Lung (tissue), 12 donors: ENCODE results near the gene FSTL5. TPM values are rescaled to one million over a fixed set of nuclear protein-coding genes. Genes with fewer than 3 reads are reported as not detected.

Experiments used
- ATAC-seq: fragments of 200-7000 bp; cut with Tn5 transposase; one replicate; pipeline ENCODE4 v1.9.1; 2020; ENCODE audit warnings: moderate number of reproducible peaks; ENCODE audit not compliant: insufficient read depth, low FRiP score
- DNase-seq, 3 donors: peaks; one replicate each; pipeline ENCODE4 v3.0.0-alpha.2; 2013 to 2017
- H3K27ac ChIP-seq, 2 donors: one replicate each; pipeline ENCODE4 v1.5.1; 2013; ENCODE audit warnings: mild to moderate bottlenecking in 2 of 2, moderate library complexity in 2 of 2, control low read depth in 1 of 2, inconsistent platforms in 1 of 2, low read depth in 1 of 2, low read length in 1 of 2
- H3K27me3 ChIP-seq, 3 donors: one replicate each; pipeline ENCODE4 v1.5.1; 2013; ENCODE audit warnings: low read length in 2 of 3; ENCODE audit not compliant: control insufficient read depth in 3 of 3, insufficient read depth in 3 of 3
- H3K36me3 ChIP-seq, 4 donors: one replicate each; pipeline ENCODE4 v1.5.1; 2013; ENCODE audit warnings: low read length in 4 of 4, mild to moderate bottlenecking in 1 of 4, moderate library complexity in 1 of 4; ENCODE audit not compliant: control insufficient read depth in 4 of 4, insufficient read depth in 4 of 4
- H3K4me1 ChIP-seq, 5 donors: one replicate each; pipeline ENCODE4 v1.5.1; 2013; ENCODE audit warnings: low read length in 5 of 5, mild to moderate bottlenecking in 2 of 5, moderate library complexity in 1 of 5; ENCODE audit not compliant: control insufficient read depth in 5 of 5, insufficient read depth in 5 of 5
- H3K4me3 ChIP-seq: one replicate; pipeline ENCODE4 v1.5.1; 2013; ENCODE audit warnings: mild to moderate bottlenecking, control low read depth, moderate library complexity
- H3K9ac ChIP-seq, 2 donors: one replicate each; pipeline ENCODE4 v1.5.1; 2013; ENCODE audit warnings: low read length in 2 of 2, control low read depth in 1 of 2; ENCODE audit not compliant: insufficient read depth in 1 of 2
- H3K9me3 ChIP-seq, 4 donors: one replicate each; pipeline ENCODE4 v1.5.1; 2013; ENCODE audit warnings: low read length in 3 of 4, mild to moderate bottlenecking in 1 of 4, moderate library complexity in 1 of 4; ENCODE audit not compliant: control insufficient read depth in 4 of 4, insufficient read depth in 3 of 4
- CTCF ChIP-seq: IDR thresholded peaks from 2 replicates; pipeline ENCODE4 v1.5.1; 2012; ENCODE audit warnings: mild to moderate bottlenecking; ENCODE audit errors: control extremely low read depth, extremely low read depth
- WGBS, 2 donors: extraction: QIAGEN DNeasy Blood & Tissue Kit; methylation state at CpG; one replicate each; pipeline ENCODE4 v1.1.7; 2013; 5-methylcytosine and 5-hydroxymethylcytosine counted together
- polyA plus RNA-seq, 2 donors: library from polyadenylated mRNA; stranded (reverse); fragments of 200-250 nt; gene quantifications; one replicate each; pipeline ENCODE4 v1.2.1, GENCODE V29; 2013
- total RNA-seq, 2 donors: library from RNA; depleted of rRNA in 1 of 2; stranded (reverse); fragments of >200 nt in 1 of 2; gene quantifications; one replicate each; pipeline ENCODE4 v1.2.1, GENCODE V29; 2014 to 2021
- donor health status: control.
- donor health status: control.
- donor health status: Bipolar disorder and iron deficiency.
- donor health status: healthy.
- donor health status: DM: yes; HTN: yes; CAD: no.

Gene FSTL5
- total and polyA plus RNA-seq, 4 donors, result 0.23 TPM; not detected in 3

GRCh38 chr4:161546902-161547301 lies 616.9 kb downstream of the FSTL5 start:
- Histone ChIP-seq H3K9ac (no peak overlapping the region), H3K4me1 (no peaks in the 10 kb centered on the region), H3K27ac (no peak overlapping the region), H3K4me3 (no peak overlapping the region), H3K27me3 (no peaks in the 10 kb centered on the region), H3K9me3 (no peaks in the 10 kb centered on the region), H3K36me3 (no peaks in the 10 kb centered on the region)
- TF ChIP-seq CTCF, result no peak
- DNase-seq (no peak), ATAC-seq (no peak)
- 71 to 79% methylated on average over 5 of the region's 5 CpGs for WGBS, 2 donors

GRCh38 chr4:161540265-161540664 lies 623.5 kb downstream of the FSTL5 start:
- no peaks in the 10 kb centered on the region for H3K27me3 ChIP-seq
- WGBS, 2 donors, result 84 to 98% methylated on average over 1 of the region's 1 CpG
- H3K4me3 ChIP-seq, result no peak overlapping the region
- ATAC-seq, result no peak
- TF ChIP-seq CTCF, result no peak
- no peaks in the 10 kb centered on the region for H3K4me1 ChIP-seq
- H3K9ac ChIP-seq, result no peak overlapping the region
- H3K36me3 ChIP-seq, result no peaks in the 10 kb centered on the region
- no peak for DNase-seq
- H3K27ac ChIP-seq, result no peak overlapping the region
- H3K9me3 ChIP-seq, result no peaks in the 10 kb centered on the region

DNA sequence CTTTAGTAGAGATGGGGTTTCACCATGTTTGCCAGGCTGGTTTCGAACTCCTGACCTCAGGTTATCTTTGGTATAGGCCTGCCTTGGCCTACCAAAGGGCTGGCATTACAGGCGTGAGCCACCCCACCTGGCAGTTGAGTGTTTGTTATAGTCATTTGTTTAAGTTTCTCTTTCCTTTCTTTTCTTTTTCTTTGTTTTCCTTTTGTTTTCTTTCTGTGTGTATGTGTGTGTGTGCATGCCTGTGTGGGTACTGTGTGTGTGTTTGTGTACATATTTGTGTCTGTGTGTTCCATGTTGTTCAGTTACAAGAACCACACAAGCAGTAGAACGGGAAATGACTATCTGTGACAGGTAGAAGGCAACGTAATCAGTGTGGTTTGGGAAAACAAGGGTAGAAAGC lies 624.9 kb downstream of the FSTL5 start:
- no peaks in the 10 kb centered on the region for H3K9me3 ChIP-seq
- no peaks in the 10 kb centered on the region for H3K27me3 ChIP-seq
- H3K27ac ChIP-seq, result no peak overlapping the region
- WGBS, 2 donors, result 72 to 86% methylated on average over 4 of the region's 4 CpGs
- H3K36me3 ChIP-seq, result no peaks in the 10 kb centered on the region
- ATAC-seq (no peak), DNase-seq (no peak)
- H3K4me1 ChIP-seq, result no peaks in the 10 kb centered on the region
- no peak overlapping the region for H3K9ac ChIP-seq
- no peak overlapping the region for H3K4me3 ChIP-seq
- no peak for TF ChIP-seq CTCF

DNA sequence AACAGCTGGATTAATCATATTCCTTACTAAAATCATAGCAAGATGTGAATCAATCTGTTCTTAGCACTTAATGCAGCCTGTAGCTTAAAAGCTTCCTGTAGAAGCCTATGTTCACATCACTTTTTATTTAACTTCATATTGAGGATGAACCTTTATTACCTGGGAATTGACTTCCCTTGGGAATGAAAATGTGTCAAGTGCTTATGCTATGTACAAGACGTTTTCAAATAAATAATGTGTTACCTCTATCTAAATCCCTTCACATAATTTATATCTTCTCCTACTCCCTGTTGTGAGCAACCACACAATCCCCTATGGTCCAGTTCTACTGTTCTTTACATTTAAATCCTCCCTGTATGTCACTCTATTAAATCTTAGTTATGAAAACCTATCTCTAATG lies 633.1 kb downstream of the FSTL5 start:
- DNase-seq, result no peak
- Histone ChIP-seq H3K36me3 (no peaks in the 10 kb centered on the region), H3K9ac (no peak overlapping the region), H3K4me3 (no peak overlapping the region), H3K4me1 (no peaks in the 10 kb centered on the region), H3K27ac (no peak overlapping the region), H3K9me3 (no peaks in the 10 kb centered on the region), H3K27me3 (no peaks in the 10 kb centered on the region)
- WGBS, 2 donors, result 54 to 69% methylated on average over 1 of the region's 1 CpG
- TF ChIP-seq CTCF, result no peak
- no peak for ATAC-seq
